ENCODE results near the gene PDE4D. TPM values are rescaled to one million over a fixed set of nuclear protein-coding genes. Genes with fewer than 3 reads are reported as not detected.

The PDE4D gene
- total RNA-seq, 1 donor from 2014 or later, result 28.2 TPM

GRCh38 chr5:59177644-59178043 lies 715.9 kb downstream of the PDE4D start:
- Mint-ChIP-seq H3K4me3 (no peak overlapping the region), H3K27ac (no peak overlapping the region), H3K4me1 (peaks cover 10% of the 10 kb centered on the region), H3K36me3 (ENCODE audit: low read depth) (peaks cover 3% of the 10 kb centered on the region), H3K27me3 (no peaks in the 10 kb centered on the region), H3K9me3 (no peaks in the 10 kb centered on the region)
- TF ChIP-seq CTCF (IDR thresholded peaks at IDR 0.05), result no peak
- POLR2A ChIA-PET, result interaction anchor here (0.6 kb wide), 1 partner anchor 312 kb away, joined by 4 read pairs; no protein-coding TSS in a partner anchor
- CTCF ChIA-PET, result interaction anchor here (0.9 to 1.0 kb wide), 2 partner anchors 10 to 292 kb away, joined by 3 read pairs; no protein-coding TSS in a partner anchor
- DNase-seq (no peak), ATAC-seq (ENCODE audit: low read depth) (no peak)
- intact Hi-C loops (cut with micrococcal nuclease), result no loop called here

GRCh38 chr5:59174248-59174844 lies 719.2 kb downstream of the PDE4D start:
- H3K4me1 Mint-ChIP-seq, result peaks cover 6% of the 10 kb centered on the region
- no peak overlapping the region for H3K4me3 Mint-ChIP-seq
- TF ChIP-seq CTCF (IDR thresholded peaks at IDR 0.05), result no peak
- no peaks in the 10 kb centered on the region for H3K36me3 Mint-ChIP-seq (ENCODE audit: low read depth)
- H3K9me3 Mint-ChIP-seq, result no peaks in the 10 kb centered on the region
- H3K27me3 Mint-ChIP-seq, result no peaks in the 10 kb centered on the region
- DNase-seq (no peak), ATAC-seq (ENCODE audit: low read depth) (peak; percentile 50)
- intact Hi-C loops (cut with micrococcal nuclease), result loop anchor here (1.0 kb wide), 4 partner anchors 140 to 303 kb away; no protein-coding TSS in a partner anchor
- CTCF ChIA-PET, result interaction anchor here (0.6 to 3.7 kb wide), 11 partner anchors 9 to 288 kb away, joined by 3 to 50 read pairs (median 4); no protein-coding TSS in a partner anchor
- POLR2A ChIA-PET, result interaction anchor here (0.8 to 1.3 kb wide), 2 partner anchors 140 to 1879 kb away, joined by 3 read pairs; no protein-coding TSS in a partner anchor
- no peak overlapping the region for H3K27ac Mint-ChIP-seq

- intact Hi-C loops (cut with micrococcal nuclease), result no loop called here
- Mint-ChIP-seq H3K36me3 (ENCODE audit: low read depth) (no peaks in the 10 kb centered on the region), H3K4me1 (peaks cover 2% of the 10 kb centered on the region), H3K27ac (no peak overlapping the region), H3K27me3 (no peaks in the 10 kb centered on the region), H3K4me3 (no peak overlapping the region), H3K9me3 (no peaks in the 10 kb centered on the region)
- no peak for TF ChIP-seq CTCF (IDR thresholded peaks at IDR 0.05)
- ATAC-seq (ENCODE audit: low read depth) (no peak), DNase-seq (no peak)
- POLR2A ChIA-PET, result interaction anchor here (0.8 to 1.3 kb wide), 2 partner anchors 139 to 1880 kb away, joined by 3 read pairs; no protein-coding TSS in a partner anchor
- CTCF ChIA-PET, result interaction anchor here (0.8 to 3.7 kb wide), 7 partner anchors 10 to 287 kb away, joined by 3 to 50 read pairs (median 14); no protein-coding TSS in a partner anchor
Measured at GRCh38 chr5:59173578-59173977, 719.9 kb downstream of the PDE4D start.

- no peak overlapping the region for H3K27ac Mint-ChIP-seq
- ChIA-PET POLR2A (no interaction called here), CTCF (no interaction called here)
- H3K27me3 Mint-ChIP-seq, result no peaks in the 10 kb centered on the region
- H3K4me1 Mint-ChIP-seq, result no peaks in the 10 kb centered on the region
- no peak for TF ChIP-seq CTCF (IDR thresholded peaks at IDR 0.05)
- H3K36me3 Mint-ChIP-seq (ENCODE audit: low read depth), result no peaks in the 10 kb centered on the region
- intact Hi-C loops (cut with micrococcal nuclease), result no loop called here
- H3K4me3 Mint-ChIP-seq, result no peak overlapping the region
- H3K9me3 Mint-ChIP-seq, result no peaks in the 10 kb centered on the region
- ATAC-seq (ENCODE audit: low read depth) (no peak), DNase-seq (no peak)
Measured at GRCh38 chr5:59171131-59171530, 722.4 kb downstream of the PDE4D start.

GRCh38 chr5:59169768-59170150 lies 723.8 kb downstream of the PDE4D start:
- Mint-ChIP-seq H3K9me3 (no peaks in the 10 kb centered on the region), H3K36me3 (ENCODE audit: low read depth) (no peaks in the 10 kb centered on the region), H3K4me1 (no peaks in the 10 kb centered on the region), H3K27me3 (no peaks in the 10 kb centered on the region), H3K27ac (no peak overlapping the region), H3K4me3 (no peak overlapping the region)
- TF ChIP-seq CTCF (IDR thresholded peaks at IDR 0.05), result no peak
- no peak for DNase-seq
- POLR2A ChIA-PET, result no interaction called here
- CTCF ChIA-PET, result no interaction called here
- no peak for ATAC-seq (ENCODE audit: low read depth)
- intact Hi-C loops (cut with micrococcal nuclease), result no loop called here
